Astrocyte (in vitro differentiated cells and primary cell): ENCODE measurements around the gene TMEM232.
A peak's percentile ranks its signal among the peaks of the same experiment; 100 is the strongest.

Experiments used
- EZH2 ChIP-seq: IDR thresholded peaks from 2 replicates; pipeline ENCODE4 v1.6.1; 2012; ENCODE audit warnings: mild to moderate bottlenecking, low read length, inconsistent platforms; ENCODE audit not compliant: insufficient read depth
- TF ChIP-seq, protein P1 (sequence below): IDR thresholded peaks from 2 replicates; pipeline ENCODE4 v1.5.1; 2011; ENCODE audit warnings: low read depth, mild to moderate bottlenecking, inconsistent platforms, low read length, moderate library complexity; ENCODE audit not compliant: insufficient read depth

DNA sequence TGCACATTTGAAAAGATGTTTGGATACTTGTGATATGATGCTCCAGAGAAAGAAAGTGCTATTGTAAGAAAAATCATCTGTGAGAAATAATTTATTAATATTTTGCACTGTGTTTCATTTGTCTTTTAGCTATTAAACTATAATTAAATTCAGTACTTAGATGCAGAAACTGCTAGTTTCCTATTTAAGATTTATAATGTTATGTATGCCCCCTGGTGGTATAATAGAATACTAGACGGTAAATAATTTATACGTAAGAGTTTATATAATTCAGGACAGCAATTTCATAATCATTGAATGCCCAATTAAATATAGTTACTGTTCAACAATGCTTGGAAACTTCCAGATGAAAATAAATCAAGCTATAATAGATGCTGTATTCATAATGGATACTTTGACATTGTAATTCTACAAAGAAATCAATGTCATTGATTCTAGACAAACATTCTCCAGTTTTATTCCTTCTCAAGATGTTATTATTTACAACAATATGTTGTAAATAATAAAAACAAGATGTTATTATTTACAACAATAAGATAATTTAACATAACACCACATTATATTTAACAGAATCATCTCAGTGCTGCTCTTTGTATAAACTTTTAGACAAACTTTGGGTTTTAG, 101.0 kb downstream of the TMEM232 start:
- TF ChIP-seq, protein P1, sequence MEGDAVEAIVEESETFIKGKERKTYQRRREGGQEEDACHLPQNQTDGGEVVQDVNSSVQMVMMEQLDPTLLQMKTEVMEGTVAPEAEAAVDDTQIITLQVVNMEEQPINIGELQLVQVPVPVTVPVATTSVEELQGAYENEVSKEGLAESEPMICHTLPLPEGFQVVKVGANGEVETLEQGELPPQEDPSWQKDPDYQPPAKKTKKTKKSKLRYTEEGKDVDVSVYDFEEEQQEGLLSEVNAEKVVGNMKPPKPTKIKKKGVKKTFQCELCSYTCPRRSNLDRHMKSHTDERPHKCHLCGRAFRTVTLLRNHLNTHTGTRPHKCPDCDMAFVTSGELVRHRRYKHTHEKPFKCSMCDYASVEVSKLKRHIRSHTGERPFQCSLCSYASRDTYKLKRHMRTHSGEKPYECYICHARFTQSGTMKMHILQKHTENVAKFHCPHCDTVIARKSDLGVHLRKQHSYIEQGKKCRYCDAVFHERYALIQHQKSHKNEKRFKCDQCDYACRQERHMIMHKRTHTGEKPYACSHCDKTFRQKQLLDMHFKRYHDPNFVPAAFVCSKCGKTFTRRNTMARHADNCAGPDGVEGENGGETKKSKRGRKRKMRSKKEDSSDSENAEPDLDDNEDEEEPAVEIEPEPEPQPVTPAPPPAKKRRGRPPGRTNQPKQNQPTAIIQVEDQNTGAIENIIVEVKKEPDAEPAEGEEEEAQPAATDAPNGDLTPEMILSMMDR: peak; percentile 42
- TF ChIP-seq EZH2: no peak
